T-helper 2 cell treated with Interferon-gamma antibody and Interleukin-4, amounts not matched to agents 100 ng/mL and 5 ng/mL, for 36 hours (primary cell): Measurements from ENCODE around the gene C6orf89. TPM values are rescaled to one million over a fixed set of nuclear protein-coding genes. Genes with fewer than 3 reads are reported as not detected.
"Not testable (repeated sequence)": the region's sequence is repeated elsewhere in the genome, so short reads cannot be mapped to it uniquely, and the experiment has no call there.

ENCODE experiments used
- intact Hi-C: fragments of 100-400 bp; cut with micrococcal nuclease; formaldehyde crosslinking; loops from one replicate; pipeline ENCODE4 v1.15.1; 2023
- total RNA-seq: library from RNA; stranded (reverse); gene quantifications from 2 replicates; pipeline ENCODE4 v1.2.3, GENCODE V29; 2022

The C6orf89 gene
- total RNA-seq, 1 donor from 2014 or later = 46.2 TPM

GRCh38 chr6:36944650-36945049 lies 58.9 kb downstream of the C6orf89 start:
- intact Hi-C loops = no loop called here

- intact Hi-C loops = no loop called here
These were observed 59.5 kb downstream of the C6orf89 start for GRCh38 chr6:36945301-36945700.

GRCh38 chr6:36946526-36946925 lies 60.8 kb downstream of the C6orf89 start:
- intact Hi-C loops = no loop called here

GRCh38 chr6:36947570-36948351 lies 62.0 kb downstream of the C6orf89 start:
- intact Hi-C loops = no loop called here

- intact Hi-C loops = not testable (repeated sequence)
These were observed 63.3 kb downstream of the C6orf89 start for GRCh38 chr6:36949076-36949475.

GRCh38 chr6:36949636-36950035 lies 63.9 kb downstream of the C6orf89 start:
- intact Hi-C loops = no loop called here

GRCh38 chr6:36953931-36954261 lies 68.1 kb downstream of the C6orf89 start:
- intact Hi-C loops = no loop called here

GRCh38 chr6:36954262-36954931 lies 68.6 kb downstream of the C6orf89 start, which contains the start of gene PI16:
TSS of gene PI16 (plus strand) at chr6:36954738. CDS start at chr6:36954761, 23 bp downstream.
- intact Hi-C loops = no loop called here

- intact Hi-C loops = no loop called here
These were observed 69.4 kb downstream of the C6orf89 start for GRCh38 chr6:36955136-36955535.

- intact Hi-C loops = no loop called here
These were observed 70.1 kb downstream of the C6orf89 start for GRCh38 chr6:36955671-36956445.

- intact Hi-C loops = no loop called here
These were observed 70.7 kb downstream of the C6orf89 start for GRCh38 chr6:36956446-36956820.

- intact Hi-C loops = no loop called here
These were observed 72.1 kb downstream of the C6orf89 start for GRCh38 chr6:36957773-36958271.

- intact Hi-C loops = no loop called here
These were observed 73.2 kb downstream of the C6orf89 start for GRCh38 chr6:36958775-36959554.

GRCh38 chr6:36959555-36960250 lies 74.0 kb downstream of the C6orf89 start:
- intact Hi-C loops = loop anchor here (5.0 kb wide), 1 partner anchor 47 kb away; no protein-coding TSS in a partner anchor

- intact Hi-C loops = loop anchor here (5.0 kb wide), 1 partner anchor 49 kb away; no protein-coding TSS in a partner anchor
These were observed 76.0 kb downstream of the C6orf89 start for GRCh38 chr6:36961441-36962435.

GRCh38 chr6:36962874-36963273 lies 77.1 kb downstream of the C6orf89 start:
- intact Hi-C loops = loop anchor here (5.0 kb wide), 1 partner anchor 51 kb away; no protein-coding TSS in a partner anchor

GRCh38 chr6:36963451-36964290 lies 77.9 kb downstream of the C6orf89 start:
- intact Hi-C loops = loop anchor here (5.0 kb wide), 1 partner anchor 51 kb away; no protein-coding TSS in a partner anchor

GRCh38 chr6:36964349-36964748 lies 78.6 kb downstream of the C6orf89 start:
- intact Hi-C loops = loop anchor here (5.0 kb wide), 1 partner anchor 52 kb away; no protein-coding TSS in a partner anchor
